ENCODE results near the gene RIIAD1. TPM values are rescaled to one million over a fixed set of nuclear protein-coding genes. Genes with fewer than 3 reads are reported as not detected.
A peak's percentile ranks its signal among the peaks of the same experiment; 100 is the strongest.
"Not testable (repeated sequence)": the region's sequence is repeated elsewhere in the genome, so short reads cannot be mapped to it uniquely, and the experiment has no call there.

RIIAD1 gene, protein sequence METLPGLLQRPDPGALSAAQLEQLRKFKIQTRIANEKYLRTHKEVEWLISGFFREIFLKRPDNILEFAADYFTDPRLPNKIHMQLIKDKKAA
- total RNA-seq, result not detected
- long read RNA-seq, result 0 reads

DNA sequence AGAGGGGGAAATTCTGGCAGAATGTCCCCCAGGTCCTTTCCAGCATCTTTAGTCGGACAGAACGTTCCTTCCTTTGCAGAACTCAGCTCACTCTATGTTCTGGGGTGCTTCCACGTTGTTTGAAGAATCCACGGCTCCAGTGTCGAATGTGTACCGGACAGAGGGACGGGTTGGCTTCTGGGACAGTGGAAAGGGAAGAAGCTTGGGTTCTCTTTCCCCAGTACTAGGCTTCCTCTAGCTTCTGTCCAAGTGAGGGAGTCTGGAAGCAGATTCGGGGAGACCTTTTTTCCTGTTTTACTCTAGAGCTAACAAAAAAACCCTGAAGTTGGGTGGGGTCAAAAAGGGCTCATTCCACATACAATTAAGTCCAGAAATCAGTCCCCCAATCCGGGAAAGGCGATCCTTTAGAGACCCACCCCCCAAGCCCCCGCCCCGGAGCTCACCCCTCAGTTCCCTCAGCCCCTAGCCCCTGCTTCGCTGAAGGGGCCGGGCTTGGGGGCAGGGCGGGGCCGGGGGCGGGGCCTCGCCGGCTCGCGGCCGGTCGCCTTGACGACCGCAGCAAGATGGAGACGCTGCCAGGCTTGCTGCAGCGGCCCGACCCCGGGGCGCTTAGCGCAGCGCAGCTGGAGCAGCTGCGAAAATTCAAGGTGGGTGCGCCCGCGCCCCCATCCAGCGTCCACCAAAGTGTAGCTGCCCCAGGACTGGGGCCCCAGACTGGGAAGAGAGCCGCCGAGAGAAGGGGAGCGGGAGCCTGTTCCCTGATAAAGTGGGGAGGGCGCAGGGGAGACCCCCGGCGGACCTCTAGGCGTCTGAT is at the start of gene RIIAD1:
RIIAD1 (plus strand) TSS at position 549 of the 814 bp plus-strand sequence; CDS start at position 564, 15 bp downstream.
- DNase-seq (no peak), ATAC-seq (peak; percentile 79)
- no peak for TF ChIP-seq CTCF (IDR thresholded peaks at IDR 0.05)
- Histone ChIP-seq H3K4me1 (peaks cover 30% of the 10 kb centered on the region), H3K9me3 (no peaks in the 10 kb centered on the region), H3K27ac (peak within 1 kb of the TSS; percentile 76), H3K4me3 (peak within 1 kb of the TSS; percentile 54), H3K27me3 (peaks cover 11% of the 10 kb centered on the region), H3K36me3 (no peaks in the 10 kb centered on the region)
- intact Hi-C loops (cut with DNase I), result no loop called here

DNA sequence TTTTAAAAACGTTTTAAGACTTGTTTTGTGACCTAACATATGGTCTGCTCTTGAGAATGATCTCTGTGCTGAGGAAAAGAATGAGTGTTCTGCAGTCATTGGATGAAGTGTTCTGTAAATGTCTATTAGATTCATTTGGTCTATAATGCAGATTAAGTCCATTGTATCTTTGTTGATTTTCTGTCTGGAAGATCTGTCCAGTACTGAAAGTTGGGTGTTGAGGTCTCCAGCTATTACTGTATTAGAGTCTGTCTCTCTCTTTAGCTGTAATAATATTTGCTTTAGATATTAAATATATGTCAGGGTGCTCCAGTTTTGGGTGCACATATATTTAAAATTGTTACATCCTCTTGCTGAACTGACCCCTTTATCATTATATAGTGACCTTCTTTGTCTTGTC is 47.9 kb upstream of the RIIAD1 start:
- H3K4me3 ChIP-seq, result no peak overlapping the region
- intact Hi-C loops (cut with DNase I), result no loop called here
- no peaks in the 10 kb centered on the region for H3K27me3 ChIP-seq
- DNase-seq (no peak), ATAC-seq (no peak)
- no peak overlapping the region for H3K27ac ChIP-seq
- H3K36me3 ChIP-seq, result peaks cover 53% of the 10 kb centered on the region
- TF ChIP-seq CTCF (IDR thresholded peaks at IDR 0.05), result no peak
- H3K4me1 ChIP-seq, result no peaks in the 10 kb centered on the region
- no peaks in the 10 kb centered on the region for H3K9me3 ChIP-seq

DNA sequence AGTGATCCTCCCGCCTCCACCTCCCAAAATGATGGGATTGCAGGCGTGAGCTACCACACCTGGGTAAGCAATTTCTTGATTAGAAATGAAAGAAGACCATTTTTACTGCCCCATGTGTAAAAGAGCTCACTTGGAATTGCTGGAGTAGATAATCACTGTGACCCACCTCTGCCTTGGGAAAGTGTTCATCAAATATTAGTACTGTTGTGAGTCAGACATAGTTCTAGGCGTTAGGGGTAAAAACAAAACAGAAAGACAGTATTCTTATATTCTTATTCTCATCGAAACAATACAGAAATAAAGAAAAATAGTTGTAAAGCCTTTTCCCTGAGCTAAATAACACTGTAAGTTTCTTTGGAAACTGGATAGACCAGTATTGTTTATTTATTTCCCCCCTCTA is 40.9 kb upstream of the RIIAD1 start:
- no peak for DNase-seq
- Histone ChIP-seq H3K4me3 (no peak overlapping the region), H3K4me1 (peaks cover 7% of the 10 kb centered on the region), H3K36me3 (peaks cover 52% of the 10 kb centered on the region), H3K9me3 (no peaks in the 10 kb centered on the region), H3K27ac (no peak overlapping the region), H3K27me3 (no peaks in the 10 kb centered on the region)
- intact Hi-C loops (cut with DNase I), result no loop called here
- no peak for ATAC-seq
- TF ChIP-seq CTCF (IDR thresholded peaks at IDR 0.05), result no peak

- Histone ChIP-seq H3K36me3 (peaks cover 56% of the 10 kb centered on the region), H3K9me3 (no peaks in the 10 kb centered on the region), H3K27me3 (no peaks in the 10 kb centered on the region), H3K27ac (no peak overlapping the region), H3K4me3 (no peak overlapping the region), H3K4me1 (peaks cover 7% of the 10 kb centered on the region)
- ATAC-seq (peak; percentile 45), DNase-seq (no peak)
- intact Hi-C loops (cut with DNase I), result no loop called here
- no peak for TF ChIP-seq CTCF (IDR thresholded peaks at IDR 0.05)
Observed at GRCh38 chr1:151680826-151681225, 40.5 kb upstream of the RIIAD1 start.

DNA sequence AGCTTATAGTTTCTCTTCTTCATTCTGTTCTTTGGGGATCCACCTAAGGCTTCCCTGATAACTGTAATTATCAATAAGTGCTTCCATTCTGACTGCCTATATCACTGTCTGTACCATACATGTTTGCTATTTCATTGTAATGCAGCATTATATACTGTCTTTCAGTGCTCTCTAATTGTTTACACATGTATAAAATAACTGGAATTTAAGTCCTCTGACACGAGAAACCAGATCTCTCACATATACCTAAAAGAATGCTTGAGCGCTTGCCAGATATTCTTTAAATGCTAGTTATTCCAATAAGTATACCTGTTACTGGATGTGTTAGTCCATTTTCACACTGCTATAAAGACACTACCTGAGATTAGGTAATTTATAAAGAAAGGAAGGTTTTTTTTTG is 39.4 kb upstream of the RIIAD1 start:
- H3K27me3 ChIP-seq, result no peaks in the 10 kb centered on the region
- no peak for DNase-seq
- H3K4me1 ChIP-seq, result peaks cover 7% of the 10 kb centered on the region
- no peak for ATAC-seq
- TF ChIP-seq CTCF (IDR thresholded peaks at IDR 0.05), result no peak
- intact Hi-C loops (cut with DNase I), result no loop called here
- H3K27ac ChIP-seq, result no peak overlapping the region
- peaks cover 59% of the 10 kb centered on the region for H3K36me3 ChIP-seq
- no peak overlapping the region for H3K4me3 ChIP-seq
- H3K9me3 ChIP-seq, result no peaks in the 10 kb centered on the region

GRCh38 chr1:151682901-151683300 is 38.4 kb upstream of the RIIAD1 start:
- H3K27me3 ChIP-seq; H3K4me3 ChIP-seq; DNase-seq; H3K27ac ChIP-seq; intact Hi-C loops (cut with DNase I); ATAC-seq; H3K9me3 ChIP-seq; H3K4me1 ChIP-seq: not testable (repeated sequence)
- H3K36me3 ChIP-seq, result peaks cover 56% of the 10 kb centered on the region

All from upper lobe of right lung (tissue), 1 donor.